GM21717 (cell line): ENCODE measurements around the gene AGL.
"Not testable (repeated sequence)": the region's sequence is repeated elsewhere in the genome, so short reads cannot be mapped to it uniquely, and the experiment has no call there.

Experiments
- ATAC-seq: cut with Tn5 transposase; IDR thresholded peaks from one replicate; pipeline ENCODE4 v1.9.1; 2021; ENCODE audit warnings: mild to moderate bottlenecking, moderate library complexity; ENCODE audit not compliant: unreplicated experiment

The AGL gene

GRCh38 chr1:99935534-99935933, 85.4 kb downstream of the AGL start:
- no peak for ATAC-seq

DNA sequence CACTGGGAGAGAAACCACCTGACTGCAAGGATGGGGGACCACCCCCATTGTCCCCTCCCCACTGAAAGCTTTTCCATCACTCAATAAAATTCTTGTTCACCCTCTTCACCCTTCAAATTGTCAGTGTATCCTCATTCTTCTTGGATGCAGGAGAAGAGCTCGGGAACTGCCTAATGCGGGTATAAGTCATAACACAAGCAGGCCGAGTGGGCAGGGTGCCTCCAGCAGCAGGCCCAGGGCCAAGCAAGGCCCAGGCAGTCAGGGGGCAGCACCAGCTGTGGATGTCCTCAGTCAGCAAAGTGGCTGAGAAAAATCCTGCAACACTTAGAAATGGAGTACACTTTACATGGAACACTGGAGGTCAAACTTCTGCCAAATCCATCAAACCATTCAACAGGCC, 85.9 kb downstream of the AGL start:
- no peak for ATAC-seq

DNA sequence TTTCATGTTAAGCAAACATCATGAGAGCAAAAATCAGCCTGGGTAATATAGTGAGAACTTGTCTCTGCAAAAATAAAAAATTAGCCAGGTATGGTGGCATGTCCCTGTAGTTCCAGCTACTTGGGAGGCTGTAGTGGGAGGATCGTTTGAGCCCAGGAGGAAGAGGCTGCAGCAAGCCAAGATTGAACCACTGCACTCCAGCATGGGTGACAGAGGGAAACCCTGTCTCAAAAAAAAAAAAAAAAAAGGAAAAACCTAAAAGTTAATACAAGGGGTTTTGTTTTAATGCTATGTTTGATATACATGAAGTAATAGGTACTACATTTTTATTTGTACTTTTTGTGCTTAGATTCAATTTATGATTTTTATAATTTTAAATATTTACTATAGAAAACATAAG, 92.6 kb downstream of the AGL start:
- no peak for ATAC-seq

GRCh38 chr1:99943223-99943794, 93.1 kb downstream of the AGL start:
- no peak for ATAC-seq

DNA sequence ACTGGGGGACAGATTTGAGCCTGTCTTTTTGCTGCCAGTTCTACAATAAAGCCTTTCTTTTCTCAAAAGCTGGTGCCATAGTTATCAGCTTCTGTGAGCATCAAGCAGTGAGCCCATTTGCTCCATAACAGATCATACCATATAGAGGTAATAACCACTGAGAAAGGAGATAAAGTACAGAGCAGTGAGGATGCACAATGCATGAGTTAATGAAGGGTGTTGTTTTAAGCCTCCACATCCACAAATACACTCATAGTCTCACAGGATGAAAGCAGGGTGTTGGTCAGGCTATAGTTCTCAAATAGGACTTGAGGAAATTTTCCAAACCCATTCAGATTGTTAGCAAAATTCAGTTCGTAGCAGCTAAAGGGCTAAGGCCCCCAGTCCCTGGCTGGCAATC, 94.0 kb downstream of the AGL start:
- no peak for ATAC-seq

GRCh38 chr1:99945174-99945573, 95.0 kb downstream of the AGL start:
- ATAC-seq, result no peak

DNA sequence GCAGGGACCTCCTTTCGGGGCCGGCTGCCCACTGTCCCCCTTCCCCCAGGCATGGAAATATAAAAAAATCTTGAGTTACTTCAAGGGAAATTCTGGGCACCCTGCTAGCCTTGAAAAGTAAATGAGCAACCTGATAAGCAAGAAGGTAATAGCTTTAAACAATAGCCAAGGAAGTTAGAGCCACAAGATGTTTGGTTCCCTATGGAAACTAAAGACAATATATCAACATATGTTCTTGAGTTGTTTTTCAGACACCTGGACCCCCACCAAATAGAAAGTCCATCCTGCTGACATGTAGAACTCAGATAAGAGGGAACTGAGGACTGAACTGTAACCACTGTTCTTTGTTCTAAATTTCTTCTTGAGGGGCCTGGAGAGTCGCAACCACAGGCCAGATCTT, 100.3 kb downstream of the AGL start:
- ATAC-seq, result no peak

DNA sequence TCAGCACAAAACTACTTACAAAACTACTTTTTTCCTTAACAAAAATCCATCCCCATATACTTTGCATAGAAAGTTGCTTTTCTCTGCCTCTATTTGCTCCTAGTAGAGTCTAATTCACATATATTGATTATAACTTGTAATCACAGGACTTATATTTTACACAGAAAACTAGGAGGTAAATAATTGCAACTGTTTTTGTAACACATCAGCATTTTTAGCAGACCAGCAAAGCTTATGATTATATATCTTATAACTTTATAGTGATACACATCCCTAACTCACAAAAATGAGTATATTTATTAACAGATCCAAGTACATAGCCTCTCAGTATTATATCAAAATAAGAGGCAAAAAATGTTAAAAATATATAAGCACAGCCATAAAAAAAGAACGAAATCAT, 102.4 kb downstream of the AGL start:
- ATAC-seq, result no peak

DNA sequence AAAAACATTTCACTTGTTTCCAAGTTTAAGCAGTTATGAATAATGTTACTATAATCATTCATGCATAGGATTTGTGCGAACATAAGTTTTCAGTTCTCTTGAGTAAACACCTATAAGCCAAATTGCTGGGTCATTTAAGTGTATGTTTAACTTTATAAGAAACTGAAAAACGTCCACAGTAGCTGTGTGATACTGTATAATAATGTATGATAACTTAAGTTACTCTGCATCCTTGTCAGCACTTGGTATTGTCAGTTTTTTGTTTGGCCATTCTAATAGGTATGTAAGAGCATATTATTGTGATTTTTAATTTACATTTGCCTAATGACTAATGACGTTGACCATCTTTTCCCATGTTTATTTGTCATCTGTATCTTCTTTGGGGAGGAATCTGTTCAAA, 105.2 kb downstream of the AGL start:
- no peak for ATAC-seq

DNA sequence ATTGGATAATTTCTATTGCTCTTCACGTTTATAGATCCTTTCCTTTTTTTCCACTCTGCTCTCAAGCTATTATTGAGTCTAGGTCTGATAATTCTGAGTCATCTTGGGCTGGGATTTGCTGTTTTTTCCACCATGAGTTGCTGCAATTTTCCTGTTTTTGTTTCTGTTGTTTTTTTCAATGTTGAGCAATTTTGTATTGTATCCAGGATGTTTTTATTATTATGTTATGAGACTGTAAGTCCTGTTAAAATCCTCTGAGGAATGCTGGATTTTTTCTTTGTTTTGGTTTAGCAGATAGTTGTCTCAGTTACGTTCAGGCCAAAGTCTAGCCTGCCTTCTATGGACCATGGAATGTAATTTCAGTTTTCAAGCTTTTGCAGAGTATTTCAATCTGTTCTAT, 106.6 kb downstream of the AGL start:
- ATAC-seq, result no peak

GRCh38 chr1:99957818-99958217, 107.7 kb downstream of the AGL start:
- no peak for ATAC-seq

DNA sequence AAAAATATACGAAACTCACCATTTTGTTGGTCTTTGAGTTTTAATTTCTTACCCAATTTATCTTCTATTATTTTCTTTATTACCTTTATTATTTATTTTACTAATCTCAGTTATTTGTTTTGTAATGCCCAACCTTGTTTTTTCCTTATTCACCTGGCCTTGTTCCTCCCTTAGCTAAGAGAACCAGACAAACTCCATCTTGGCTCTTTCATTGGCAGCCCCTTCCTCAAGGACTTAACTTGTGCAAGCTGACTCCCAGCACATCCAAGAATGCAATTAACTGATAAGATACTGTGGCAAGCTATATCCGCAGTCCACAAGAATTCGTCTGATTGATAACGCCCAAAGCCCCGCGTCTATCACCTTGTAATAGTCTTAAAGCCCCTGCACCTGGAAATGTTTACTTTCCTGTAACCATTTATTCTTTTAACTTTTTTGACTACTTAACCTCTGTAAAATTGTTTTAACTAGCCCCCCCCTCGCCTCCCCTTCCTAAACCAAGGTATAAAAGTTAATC, 109.1 kb downstream of the AGL start:
- ATAC-seq, result not testable (repeated sequence)

DNA sequence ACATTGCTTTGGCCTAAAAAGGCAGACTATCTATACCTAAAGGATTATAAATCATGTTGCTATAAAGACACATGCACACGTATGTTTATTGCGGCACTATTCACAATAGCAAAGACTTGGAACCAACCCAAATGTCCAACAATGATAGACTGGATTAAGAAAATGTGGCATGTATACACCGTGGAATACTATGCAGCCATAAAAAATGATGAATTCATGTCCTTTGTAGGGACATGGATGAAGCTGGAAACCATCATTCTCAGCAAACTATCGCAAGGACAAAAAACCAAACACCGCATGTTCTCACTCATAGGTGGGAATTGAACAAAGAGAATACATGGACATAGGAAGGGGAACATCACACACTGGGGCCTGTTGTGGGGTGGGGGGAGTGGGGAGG, 110.1 kb downstream of the AGL start:
- not testable (repeated sequence) for ATAC-seq

- no peak for ATAC-seq
Measured at GRCh38 chr1:99963041-99963795, 113.1 kb downstream of the AGL start.

GRCh38 chr1:99964806-99965205, 114.6 kb downstream of the AGL start:
- no peak for ATAC-seq

DNA sequence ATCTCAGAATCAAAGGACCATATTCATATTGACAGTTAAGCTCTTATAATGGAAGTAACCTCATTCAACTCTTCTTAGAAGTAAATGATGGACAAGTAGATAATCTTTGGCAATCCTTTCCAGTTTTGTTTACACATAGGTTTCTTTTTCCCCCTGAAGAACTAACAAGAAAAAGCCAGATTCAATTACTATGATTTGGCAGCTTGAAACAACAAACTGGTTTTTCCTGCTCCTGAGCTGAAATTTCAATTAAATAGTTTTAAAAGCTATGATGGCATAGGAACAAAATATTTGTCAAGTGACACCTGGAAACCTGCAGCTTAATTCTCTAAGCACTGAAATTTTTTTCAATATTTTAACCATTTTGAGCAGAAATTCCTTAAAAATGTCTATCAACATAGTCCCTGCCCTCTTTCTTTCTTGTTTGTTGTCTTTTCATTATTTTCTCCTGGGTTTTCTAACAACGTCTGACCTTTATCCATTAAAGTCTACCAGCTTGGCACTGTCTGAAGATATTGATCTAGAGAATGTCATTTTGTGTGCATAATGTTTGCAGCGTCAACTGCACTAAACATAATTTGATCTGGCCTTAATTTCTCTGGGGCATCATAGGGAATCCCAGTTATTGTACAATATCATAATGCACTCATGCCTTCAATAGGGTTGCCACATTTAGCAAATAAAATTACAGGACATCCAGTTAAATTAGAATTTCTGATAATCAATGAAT, 115.7 kb downstream of the AGL start:
- ATAC-seq, result no peak

DNA sequence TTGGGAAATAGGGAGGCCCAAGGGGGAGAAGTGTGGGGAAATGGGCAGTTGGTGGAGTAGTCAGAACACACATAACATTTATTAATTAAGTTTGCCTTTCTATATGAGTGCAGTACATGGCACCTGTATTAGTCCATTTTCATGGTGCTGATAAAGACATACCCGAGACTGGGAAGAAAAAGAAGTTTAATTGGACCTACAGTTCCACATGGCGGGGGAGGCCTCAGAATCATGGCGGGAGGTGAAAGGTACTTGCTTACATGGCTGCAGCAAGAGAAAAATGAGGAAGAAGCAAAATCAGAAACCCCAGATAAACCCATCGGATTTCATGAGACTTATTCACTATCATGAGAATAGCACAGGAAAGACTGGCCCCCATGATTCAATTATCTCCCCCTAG, 118.1 kb downstream of the AGL start:
- no peak for ATAC-seq

- ATAC-seq, result no peak
Measured at GRCh38 chr1:99969260-99969728, 119.1 kb downstream of the AGL start.

- ATAC-seq, result peak; percentile 95
Measured at GRCh38 chr1:99969729-99970621, 119.8 kb downstream of the AGL start, which contains the start of gene SLC35A3. Gene SLC35A3, plus strand, starts transcription at chr1:99969996. Its CDS starts 23,559 bp downstream, at chr1:99993555.

- no peak for ATAC-seq
Measured at GRCh38 chr1:99970713-99971255, 120.6 kb downstream of the AGL start.
